GM12875 (cell line): ENCODE data around the gene CCDC170.

ENCODE experiments used
- H3K4me3 ChIP-seq: one replicate; pipeline ENCODE4 v1.5.1; 2011; ENCODE audit warnings: low read depth, low read length, control low read depth
- TF ChIP-seq, protein P1 (sequence below): IDR thresholded peaks from 2 replicates; pipeline ENCODE4 v1.5.1; 2011; ENCODE audit warnings: low read depth, mild to moderate bottlenecking, control low read depth, inconsistent platforms, low read length, moderate library complexity, borderline replicate concordance; ENCODE audit not compliant: insufficient read depth

The CCDC170 gene

DNA sequence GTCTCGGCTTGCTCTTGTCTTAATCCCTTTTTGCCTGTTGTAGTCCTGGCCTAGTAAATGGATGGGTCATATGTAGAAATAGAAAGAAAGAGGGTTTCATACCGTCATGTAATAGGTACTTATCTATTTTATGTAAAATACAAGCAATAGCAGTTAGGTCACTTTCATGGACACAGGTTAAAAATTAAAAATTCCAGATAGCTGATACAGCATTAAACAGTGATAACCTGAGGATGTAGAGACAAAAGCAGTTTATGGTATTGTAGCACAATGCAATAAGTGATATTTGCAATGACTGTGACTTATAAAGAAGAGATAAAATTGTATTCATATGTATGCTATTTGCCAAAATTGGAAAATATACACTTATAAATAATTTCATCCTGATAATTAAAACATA lies 96.9 kb downstream of the CCDC170 start:
- TF ChIP-seq, protein P1, sequence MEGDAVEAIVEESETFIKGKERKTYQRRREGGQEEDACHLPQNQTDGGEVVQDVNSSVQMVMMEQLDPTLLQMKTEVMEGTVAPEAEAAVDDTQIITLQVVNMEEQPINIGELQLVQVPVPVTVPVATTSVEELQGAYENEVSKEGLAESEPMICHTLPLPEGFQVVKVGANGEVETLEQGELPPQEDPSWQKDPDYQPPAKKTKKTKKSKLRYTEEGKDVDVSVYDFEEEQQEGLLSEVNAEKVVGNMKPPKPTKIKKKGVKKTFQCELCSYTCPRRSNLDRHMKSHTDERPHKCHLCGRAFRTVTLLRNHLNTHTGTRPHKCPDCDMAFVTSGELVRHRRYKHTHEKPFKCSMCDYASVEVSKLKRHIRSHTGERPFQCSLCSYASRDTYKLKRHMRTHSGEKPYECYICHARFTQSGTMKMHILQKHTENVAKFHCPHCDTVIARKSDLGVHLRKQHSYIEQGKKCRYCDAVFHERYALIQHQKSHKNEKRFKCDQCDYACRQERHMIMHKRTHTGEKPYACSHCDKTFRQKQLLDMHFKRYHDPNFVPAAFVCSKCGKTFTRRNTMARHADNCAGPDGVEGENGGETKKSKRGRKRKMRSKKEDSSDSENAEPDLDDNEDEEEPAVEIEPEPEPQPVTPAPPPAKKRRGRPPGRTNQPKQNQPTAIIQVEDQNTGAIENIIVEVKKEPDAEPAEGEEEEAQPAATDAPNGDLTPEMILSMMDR, result no peak
- H3K4me3 ChIP-seq, result no peak overlapping the region

DNA sequence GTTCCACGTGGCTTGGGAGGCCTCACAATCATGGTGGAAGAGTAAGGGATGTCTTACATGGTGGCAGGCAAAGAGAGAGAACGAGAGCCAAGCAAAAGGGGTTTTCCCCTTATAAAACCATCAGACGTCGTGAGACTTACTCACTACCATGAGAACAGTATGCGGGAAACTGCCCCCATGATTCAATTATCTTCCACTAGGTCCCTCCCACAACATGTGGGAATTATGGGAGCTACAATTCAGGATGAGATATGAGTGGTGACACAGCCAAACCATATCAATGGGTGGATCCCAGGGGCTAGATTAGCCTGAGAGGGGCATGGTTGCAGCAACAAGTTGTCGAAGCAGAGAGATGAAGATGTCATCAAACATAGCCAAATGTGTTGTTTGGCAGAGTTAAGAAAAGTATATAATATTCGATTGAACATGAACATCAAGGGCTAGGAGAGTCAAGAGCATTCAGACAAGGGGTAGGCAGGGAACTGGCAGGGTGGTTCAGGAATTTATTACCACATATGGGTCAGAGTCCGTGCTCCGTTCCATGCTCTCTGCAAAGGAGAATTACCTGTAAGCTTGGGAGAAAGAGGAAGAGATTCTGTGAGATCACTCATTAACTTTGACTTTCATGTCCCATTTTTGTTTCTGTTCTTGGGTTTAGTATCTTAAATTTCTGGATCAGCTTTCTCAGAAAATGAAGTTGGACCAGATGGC lies 98.8 kb downstream of the CCDC170 start:
- no peak overlapping the region for H3K4me3 ChIP-seq
- TF ChIP-seq, protein P1, result no peak

DNA sequence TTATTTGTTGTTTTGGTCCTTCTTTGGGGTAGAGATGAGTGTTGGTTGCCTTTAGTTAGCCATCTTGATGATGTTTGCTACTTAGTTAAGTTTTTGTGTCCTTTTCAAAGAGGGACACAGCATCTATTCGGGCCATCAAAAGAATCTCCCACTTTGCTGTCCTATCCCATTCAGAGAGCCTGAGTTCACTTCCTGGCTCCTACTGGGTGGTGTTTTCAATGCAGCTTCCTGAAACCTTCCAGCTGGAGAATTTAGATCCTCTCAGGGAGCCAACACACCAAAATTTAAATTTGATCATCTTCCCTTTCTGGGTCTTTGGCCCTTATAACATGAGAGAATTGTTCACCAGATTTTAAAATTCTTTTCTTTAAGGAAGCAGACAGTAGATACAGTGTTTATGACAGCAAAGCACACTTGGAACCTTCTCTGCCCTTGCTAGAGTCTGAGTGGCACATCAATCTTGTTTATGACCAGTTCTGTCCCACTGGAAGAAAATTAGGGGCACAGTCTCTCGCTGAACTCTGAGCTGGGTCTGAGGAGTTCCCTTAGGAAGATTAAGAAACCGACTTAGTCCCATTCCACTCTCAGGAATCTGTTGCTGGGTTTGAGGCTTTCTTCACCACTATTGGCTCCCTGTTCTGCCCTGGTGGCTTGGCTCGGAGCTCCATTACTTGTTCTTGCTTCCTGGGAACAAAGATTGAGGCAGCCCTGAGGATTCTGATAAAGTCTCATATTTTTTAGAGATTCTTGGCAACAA lies 115.5 kb downstream of the CCDC170 start:
- H3K4me3 ChIP-seq, result no peak overlapping the region
- TF ChIP-seq, protein P1, result no peak

DNA sequence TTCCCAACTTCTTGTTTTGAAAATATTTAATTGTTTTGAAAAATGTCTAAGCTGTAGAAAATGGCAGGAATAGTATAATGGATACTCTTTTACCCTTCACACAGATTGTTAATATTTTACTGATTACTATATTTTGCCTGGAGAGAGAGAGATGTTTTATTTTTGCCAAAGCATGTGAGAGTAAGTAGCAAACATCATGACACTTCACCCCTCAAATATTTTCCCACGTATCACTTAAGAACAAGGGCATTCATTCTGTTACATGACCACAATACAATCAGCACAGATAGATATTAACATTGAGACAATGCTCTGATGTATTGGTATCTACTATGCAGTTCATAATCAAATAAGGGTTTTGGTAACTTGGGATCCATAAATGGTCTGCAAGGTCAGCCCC lies 116.5 kb downstream of the CCDC170 start:
- TF ChIP-seq, protein P1, result no peak
- H3K4me3 ChIP-seq, result no peak overlapping the region

DNA sequence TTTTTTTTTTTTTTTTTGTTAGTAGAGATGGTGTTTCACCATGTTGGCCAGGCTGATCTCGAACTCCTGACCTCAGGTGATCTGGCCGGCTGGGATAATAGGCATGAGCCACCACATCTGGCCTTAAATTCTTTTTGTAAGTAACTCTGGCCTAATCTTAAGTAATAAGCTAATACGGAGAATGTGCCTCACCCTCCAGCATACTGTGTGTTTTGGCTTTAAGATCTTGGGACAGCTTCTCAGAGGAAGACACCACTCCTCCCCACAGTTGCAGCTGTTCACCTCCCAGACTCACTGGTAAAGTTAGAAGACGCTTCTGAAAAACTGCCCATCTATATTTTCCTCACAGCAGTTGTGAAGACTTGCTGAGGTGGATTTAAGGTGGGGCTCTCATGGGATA lies 120.8 kb downstream of the CCDC170 start:
- H3K4me3 ChIP-seq, result no peak overlapping the region
- TF ChIP-seq, protein P1, result no peak

DNA sequence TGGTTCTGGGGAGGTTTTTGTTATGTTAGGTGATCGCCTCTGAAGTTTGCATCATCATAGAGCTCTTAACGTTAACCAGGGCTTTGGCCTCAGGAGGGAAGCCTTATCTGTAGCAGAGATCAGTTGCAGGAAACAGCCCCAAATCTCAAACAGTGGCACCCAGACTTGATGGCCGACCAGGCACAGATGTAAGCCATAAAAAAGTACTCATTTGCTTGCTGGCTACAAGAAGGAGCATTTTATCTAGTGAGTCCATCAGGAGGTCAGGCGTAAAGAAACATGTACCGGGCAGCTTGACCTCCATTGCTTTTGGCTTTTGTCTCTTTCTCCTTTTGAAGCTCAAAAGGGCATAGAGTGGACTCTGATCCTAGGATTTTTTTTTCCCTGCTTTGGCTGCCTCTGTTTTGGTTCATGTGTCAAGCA lies 122.3 kb downstream of the CCDC170 start:
- no peak overlapping the region for H3K4me3 ChIP-seq
- TF ChIP-seq, protein P1, result no peak

DNA sequence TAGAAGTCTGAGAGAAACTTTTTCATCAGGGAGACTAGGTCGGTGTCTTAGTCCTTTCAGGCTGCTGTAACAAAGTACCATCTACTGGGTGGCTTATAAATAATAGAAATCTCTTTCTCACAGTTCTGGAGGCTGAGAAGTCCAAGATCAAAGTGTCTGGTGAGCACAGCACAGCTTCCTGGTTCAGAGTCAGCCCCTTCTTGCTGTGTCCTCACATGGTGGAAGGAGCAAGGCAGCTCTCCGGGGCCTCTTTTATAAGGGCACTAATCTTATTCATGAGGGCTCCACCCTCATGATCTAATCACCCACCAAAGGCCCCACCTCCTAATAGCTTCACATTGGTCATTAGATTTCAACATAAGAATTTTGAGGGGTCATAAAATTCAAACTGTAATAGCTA lies 122.8 kb downstream of the CCDC170 start:
- TF ChIP-seq, protein P1, result no peak
- H3K4me3 ChIP-seq, result no peak overlapping the region
